ENCODE measurements around the gene CACNA1A.
A peak's percentile ranks its signal among the peaks of the same experiment; 100 is the strongest.

CACNA1A gene

GRCh38 chr19:13164343-13165161, 341.7 kb downstream of the CACNA1A start:
- DNase-seq (ENCODE audit: low read depth): no peak

GRCh38 chr19:13163609-13164342, 342.5 kb downstream of the CACNA1A start:
- DNase-seq (ENCODE audit: low read depth): peak; percentile 72

GRCh38 chr19:13162724-13163608, 343.3 kb downstream of the CACNA1A start:
- DNase-seq (ENCODE audit: low read depth): peak; percentile 96

- no peak for DNase-seq (ENCODE audit: low read depth)
Measured at GRCh38 chr19:13160557-13160956, 345.7 kb downstream of the CACNA1A start.

- no peak for DNase-seq (ENCODE audit: low read depth)
Measured at GRCh38 chr19:13159713-13160112, 346.6 kb downstream of the CACNA1A start.

Measured in GM04504 (cell line).